ENCODE measurements around the gene DCXR.

The DCXR gene

GRCh38 chr17:81992306-81993102, 45.0 kb downstream of the DCXR start:
- H2AFZ ChIP-seq (ENCODE audit: low read length, unreplicated experiment): no peak overlapping the region

GRCh38 chr17:81991684-81992305, 45.7 kb downstream of the DCXR start:
- Histone ChIP-seq H3K27ac (ENCODE audit: low read depth, low read length) (no peak overlapping the region), H3K79me2 (ENCODE audit: control insufficient read depth, insufficient read depth, low read length, unreplicated experiment) (no peaks in the 10 kb centered on the region), H3K36me3 (ENCODE audit: insufficient read depth, low read length) (no peaks in the 10 kb centered on the region), H3K4me3 (ENCODE audit: low read depth, low read length) (no peak overlapping the region), H3K4me1 (ENCODE audit: control insufficient read depth, insufficient read depth, low read length, unreplicated experiment) (peaks cover 8% of the 10 kb centered on the region), H3K27me3 (ENCODE audit: insufficient read depth, low read length) (no peaks in the 10 kb centered on the region), H2AFZ (ENCODE audit: low read length, unreplicated experiment) (no peak overlapping the region)

More at GRCh38 chr17:81992306-81993102, 45.0 kb downstream of the DCXR start:
- Histone ChIP-seq H3K27me3 (ENCODE audit: insufficient read depth, low read length) (no peaks in the 10 kb centered on the region), H3K27ac (ENCODE audit: low read depth, low read length) (no peak overlapping the region), H3K79me2 (ENCODE audit: control insufficient read depth, insufficient read depth, low read length, unreplicated experiment) (no peaks in the 10 kb centered on the region), H3K36me3 (ENCODE audit: insufficient read depth, low read length) (no peaks in the 10 kb centered on the region), H3K4me3 (ENCODE audit: low read depth, low read length) (no peak overlapping the region), H3K4me1 (ENCODE audit: control insufficient read depth, insufficient read depth, low read length, unreplicated experiment) (peaks cover 8% of the 10 kb centered on the region)

GRCh38 chr17:81990836-81991683, 46.4 kb downstream of the DCXR start:
- no peaks in the 10 kb centered on the region for H3K27me3 ChIP-seq (ENCODE audit: insufficient read depth, low read length)
- H3K36me3 ChIP-seq (ENCODE audit: insufficient read depth, low read length): no peaks in the 10 kb centered on the region
- H3K27ac ChIP-seq (ENCODE audit: low read depth, low read length): no peak overlapping the region
- no peak overlapping the region for H2AFZ ChIP-seq (ENCODE audit: low read length, unreplicated experiment)
- no peak overlapping the region for H3K4me3 ChIP-seq (ENCODE audit: low read depth, low read length)
- peaks cover 8% of the 10 kb centered on the region for H3K4me1 ChIP-seq (ENCODE audit: control insufficient read depth, insufficient read depth, low read length, unreplicated experiment)
- H3K79me2 ChIP-seq (ENCODE audit: control insufficient read depth, insufficient read depth, low read length, unreplicated experiment): no peaks in the 10 kb centered on the region

GRCh38 chr17:81987161-81987770, 50.2 kb downstream of the DCXR start:
- Histone ChIP-seq H3K36me3 (ENCODE audit: insufficient read depth, low read length) (no peaks in the 10 kb centered on the region), H3K4me1 (ENCODE audit: control insufficient read depth, insufficient read depth, low read length, unreplicated experiment) (peaks cover 8% of the 10 kb centered on the region), H3K79me2 (ENCODE audit: control insufficient read depth, insufficient read depth, low read length, unreplicated experiment) (no peaks in the 10 kb centered on the region), H3K4me3 (ENCODE audit: low read depth, low read length) (no peak overlapping the region), H3K27me3 (ENCODE audit: insufficient read depth, low read length) (no peaks in the 10 kb centered on the region), H2AFZ (ENCODE audit: low read length, unreplicated experiment) (no peak overlapping the region), H3K27ac (ENCODE audit: low read depth, low read length) (no peak overlapping the region)

GRCh38 chr17:81986606-81987005, 50.9 kb downstream of the DCXR start:
- H2AFZ ChIP-seq (ENCODE audit: low read length, unreplicated experiment): no peak overlapping the region
- no peaks in the 10 kb centered on the region for H3K27me3 ChIP-seq (ENCODE audit: insufficient read depth, low read length)
- no peak overlapping the region for H3K4me3 ChIP-seq (ENCODE audit: low read depth, low read length)
- H3K79me2 ChIP-seq (ENCODE audit: control insufficient read depth, insufficient read depth, low read length, unreplicated experiment): no peaks in the 10 kb centered on the region
- H3K36me3 ChIP-seq (ENCODE audit: insufficient read depth, low read length): no peaks in the 10 kb centered on the region
- no peak overlapping the region for H3K27ac ChIP-seq (ENCODE audit: low read depth, low read length)
- peaks cover 2% of the 10 kb centered on the region for H3K4me1 ChIP-seq (ENCODE audit: control insufficient read depth, insufficient read depth, low read length, unreplicated experiment)
